Activated naive CD8-positive, alpha-beta T cell treated with anti-CD3 and anti-CD28 coated beads for 36 hours (primary cell): Measurements from ENCODE around the gene PRSS50. TPM values are rescaled to one million over a fixed set of nuclear protein-coding genes. Genes with fewer than 3 reads are reported as not detected.
"Not testable (repeated sequence)": the region's sequence is repeated elsewhere in the genome, so short reads cannot be mapped to it uniquely, and the experiment has no call there.

Source experiments
- DNase-seq: peaks from one replicate; pipeline ENCODE4 v3.0.0; 2021
- H3K27ac Mint-ChIP-seq: one replicate; pipeline ENCODE4 v1.8.0; 2022; ENCODE audit warnings: mild to moderate bottlenecking, moderate library complexity, mixed read lengths
- H3K27me3 Mint-ChIP-seq: one replicate; pipeline ENCODE4 v1.8.0; 2022; ENCODE audit warnings: mild to moderate bottlenecking, mixed read lengths
- H3K36me3 Mint-ChIP-seq: one replicate; pipeline ENCODE4 v1.8.0; 2021; ENCODE audit warnings: mild to moderate bottlenecking, mixed read lengths
- H3K4me1 Mint-ChIP-seq: one replicate; pipeline ENCODE4 v1.8.0; 2021; ENCODE audit warnings: mixed read lengths
- H3K4me3 Mint-ChIP-seq: one replicate; pipeline ENCODE4 v1.8.0; 2022; ENCODE audit warnings: mild to moderate bottlenecking, moderate library complexity, mixed read lengths
- H3K9me3 Mint-ChIP-seq: one replicate; pipeline ENCODE4 v1.8.0; 2022; ENCODE audit warnings: mixed read lengths
- total RNA-seq, 2 experiments: library from RNA; stranded (reverse); gene quantifications; one replicate each; pipeline ENCODE4 v1.2.3, GENCODE V29; 2021

PRSS50 gene, protein sequence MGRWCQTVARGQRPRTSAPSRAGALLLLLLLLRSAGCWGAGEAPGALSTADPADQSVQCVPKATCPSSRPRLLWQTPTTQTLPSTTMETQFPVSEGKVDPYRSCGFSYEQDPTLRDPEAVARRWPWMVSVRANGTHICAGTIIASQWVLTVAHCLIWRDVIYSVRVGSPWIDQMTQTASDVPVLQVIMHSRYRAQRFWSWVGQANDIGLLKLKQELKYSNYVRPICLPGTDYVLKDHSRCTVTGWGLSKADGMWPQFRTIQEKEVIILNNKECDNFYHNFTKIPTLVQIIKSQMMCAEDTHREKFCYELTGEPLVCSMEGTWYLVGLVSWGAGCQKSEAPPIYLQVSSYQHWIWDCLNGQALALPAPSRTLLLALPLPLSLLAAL
- total RNA-seq = not detected

DNA sequence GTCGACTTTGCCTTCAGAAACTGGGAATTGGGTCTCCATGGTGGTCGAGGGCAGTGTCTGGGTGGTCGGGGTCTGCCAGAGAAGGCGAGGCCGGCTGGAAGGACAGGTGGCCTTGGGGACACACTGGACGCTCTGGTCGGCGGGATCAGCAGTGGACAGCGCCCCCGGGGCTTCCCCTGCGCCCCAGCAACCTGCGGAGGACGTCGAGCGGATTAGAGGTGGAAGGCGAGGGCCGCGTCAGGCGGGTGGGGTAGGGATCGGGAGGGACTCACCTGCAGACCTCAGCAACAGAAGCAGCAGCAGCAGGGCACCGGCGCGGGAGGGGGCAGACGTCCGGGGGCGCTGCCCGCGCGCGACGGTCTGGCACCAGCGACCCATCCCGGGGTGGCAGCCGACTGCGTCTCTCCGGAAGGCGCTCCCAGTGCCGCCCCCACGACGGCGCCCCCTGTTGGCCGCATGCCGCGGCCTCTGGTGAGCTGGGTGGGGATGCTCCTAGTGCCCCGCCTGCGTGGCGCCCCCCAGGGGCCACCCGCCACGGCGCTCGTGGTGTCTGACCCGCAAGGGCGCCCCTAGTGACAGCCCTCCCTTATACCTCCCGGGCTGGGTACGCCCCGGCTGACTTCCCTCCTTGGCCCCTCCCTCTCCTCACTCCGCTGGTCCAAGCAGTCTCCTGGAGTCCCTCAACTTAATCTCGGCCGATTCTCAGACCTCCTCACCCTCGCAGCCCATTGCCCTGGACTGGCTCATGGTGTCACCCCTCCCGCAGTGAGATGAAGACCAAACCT lies at the start of gene PRSS50:
PRSS50 (minus strand) TSS at position 423 of the 785 bp plus-strand sequence; CDS start at position 378, 45 bp downstream.
- Mint-ChIP-seq H3K9me3 (no peaks in the 10 kb centered on the region), H3K4me3 (no peak within 1 kb of the TSS), H3K27me3 (peaks cover 12% of the 10 kb centered on the region), H3K4me1 (peaks cover 2% of the 10 kb centered on the region), H3K36me3 (no peaks in the 10 kb centered on the region), H3K27ac (no peak within 1 kb of the TSS)
- DNase-seq = peak; percentile 66

DNA sequence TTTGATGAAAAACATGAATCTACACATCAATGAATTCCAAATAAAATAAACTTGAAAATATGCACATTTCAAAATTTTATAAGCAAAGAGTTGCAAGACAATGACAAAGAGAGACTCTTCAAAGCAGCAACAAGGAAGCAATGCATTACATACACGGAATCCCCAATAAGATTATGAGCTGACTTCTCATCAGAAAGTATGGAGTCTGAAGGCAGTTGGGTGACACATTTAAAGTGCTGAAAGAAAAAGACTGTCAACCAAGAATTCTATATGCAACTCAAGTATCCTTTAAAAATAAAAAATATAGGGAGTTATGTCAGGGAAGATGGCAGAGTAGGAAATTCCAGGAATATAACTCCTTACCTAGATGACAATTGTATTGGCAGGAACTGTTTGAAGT lies 46.5 kb upstream of the PRSS50 start:
- Mint-ChIP-seq H3K4me3 (no peak overlapping the region), H3K27ac (no peak overlapping the region), H3K4me1 (no peaks in the 10 kb centered on the region), H3K27me3 (no peaks in the 10 kb centered on the region), H3K9me3 (peaks cover 34% of the 10 kb centered on the region), H3K36me3 (peaks cover 5% of the 10 kb centered on the region)
- no peak for DNase-seq

DNA sequence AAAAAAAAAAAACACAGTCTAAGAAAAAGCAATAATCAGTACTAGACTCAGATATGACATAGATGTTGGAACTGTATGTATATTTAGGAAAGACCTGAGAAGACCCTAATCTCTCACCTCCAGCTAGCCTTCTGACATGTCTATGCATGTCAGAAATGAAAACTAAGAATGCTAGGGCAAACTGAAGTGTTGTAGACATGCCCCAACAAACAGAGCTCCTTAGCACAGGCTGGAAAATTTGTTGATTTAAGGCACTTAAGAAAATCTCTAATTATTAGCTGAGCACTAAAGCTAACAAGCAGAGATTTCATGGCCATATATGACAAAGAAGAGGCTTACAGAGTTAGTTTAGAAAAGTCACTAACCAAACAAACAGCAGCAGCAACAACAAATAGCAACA lies 45.5 kb upstream of the PRSS50 start:
- Mint-ChIP-seq H3K27ac (no peak overlapping the region), H3K27me3 (no peaks in the 10 kb centered on the region), H3K4me1 (no peaks in the 10 kb centered on the region), H3K9me3 (peaks cover 34% of the 10 kb centered on the region), H3K4me3 (no peak overlapping the region), H3K36me3 (peaks cover 5% of the 10 kb centered on the region)
- DNase-seq = no peak

DNA sequence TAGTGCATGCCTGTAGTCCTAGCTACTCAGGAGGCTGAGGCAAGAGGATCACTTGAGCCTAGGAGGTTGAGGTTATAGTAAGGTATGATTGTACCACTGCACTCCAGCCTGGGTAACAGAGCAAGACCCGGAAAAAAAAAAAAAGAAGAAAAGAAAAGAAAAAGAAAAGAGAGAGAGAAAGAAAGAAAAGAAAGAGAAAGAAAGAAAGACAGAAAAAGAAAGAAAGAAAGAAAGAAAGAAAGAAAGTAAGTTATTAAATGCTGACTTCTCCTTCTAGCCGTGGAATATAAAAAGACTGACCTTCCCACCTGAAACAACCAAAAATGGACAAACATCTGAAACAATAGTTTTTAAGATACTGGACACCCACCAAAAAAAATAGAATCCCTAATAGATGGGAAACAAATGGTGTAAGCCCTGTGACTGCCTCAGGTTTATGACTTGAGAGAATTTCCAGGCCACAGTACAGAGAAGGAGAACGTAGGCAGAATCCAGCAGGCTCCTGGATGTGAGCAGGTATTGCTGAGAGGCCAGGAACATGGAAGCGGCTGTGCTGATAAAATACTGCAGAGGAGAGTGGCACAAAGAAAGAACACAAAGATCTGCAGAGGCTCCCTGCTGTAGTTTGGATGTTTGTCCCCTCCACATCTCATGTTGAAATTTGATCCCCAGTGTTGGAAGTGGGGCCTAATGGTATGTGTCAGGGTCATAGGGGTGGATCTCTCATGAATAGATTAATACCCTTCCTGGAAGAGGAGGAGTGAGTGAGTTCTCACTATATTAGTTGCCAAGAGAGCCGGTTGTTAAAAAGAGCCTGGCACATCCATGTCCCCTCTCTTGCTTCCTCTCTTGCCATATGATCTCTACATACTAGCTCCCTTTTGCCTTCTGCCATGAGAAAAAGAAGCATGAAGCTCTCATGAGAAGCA lies 41.8 kb upstream of the PRSS50 start:
- no peak for DNase-seq
- no peaks in the 10 kb centered on the region for H3K27me3 Mint-ChIP-seq
- peaks cover 1% of the 10 kb centered on the region for H3K36me3 Mint-ChIP-seq
- no peak overlapping the region for H3K27ac Mint-ChIP-seq
- H3K4me1 Mint-ChIP-seq = no peaks in the 10 kb centered on the region
- H3K4me3 Mint-ChIP-seq = no peak overlapping the region
- H3K9me3 Mint-ChIP-seq = peaks cover 16% of the 10 kb centered on the region

DNA sequence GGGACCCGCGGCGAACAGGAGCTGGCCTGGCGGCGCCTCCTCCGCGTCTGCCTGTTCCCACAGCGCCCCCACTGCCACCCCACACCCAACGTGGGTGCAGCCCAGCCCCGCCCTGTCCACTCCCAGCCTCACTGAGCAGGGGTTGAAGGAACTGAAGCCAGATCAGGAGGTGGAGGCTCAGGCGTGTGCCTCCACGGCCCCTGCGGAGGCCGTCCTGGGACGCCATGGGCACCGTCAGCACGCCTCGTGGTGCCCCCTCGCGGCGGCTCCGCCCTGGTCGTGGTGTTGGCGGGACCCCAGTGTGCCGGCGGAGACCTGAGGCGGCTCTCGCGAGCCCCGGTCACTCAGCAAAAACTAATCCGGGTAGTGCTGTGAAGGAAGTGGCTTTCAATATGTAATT lies 39.0 kb upstream of the PRSS50 start:
- Mint-ChIP-seq H3K36me3 (no peaks in the 10 kb centered on the region), H3K9me3 (no peaks in the 10 kb centered on the region), H3K4me3 (no peak overlapping the region), H3K27me3 (no peaks in the 10 kb centered on the region), H3K27ac (no peak overlapping the region), H3K4me1 (peaks cover 8% of the 10 kb centered on the region)
- DNase-seq = no peak

DNA sequence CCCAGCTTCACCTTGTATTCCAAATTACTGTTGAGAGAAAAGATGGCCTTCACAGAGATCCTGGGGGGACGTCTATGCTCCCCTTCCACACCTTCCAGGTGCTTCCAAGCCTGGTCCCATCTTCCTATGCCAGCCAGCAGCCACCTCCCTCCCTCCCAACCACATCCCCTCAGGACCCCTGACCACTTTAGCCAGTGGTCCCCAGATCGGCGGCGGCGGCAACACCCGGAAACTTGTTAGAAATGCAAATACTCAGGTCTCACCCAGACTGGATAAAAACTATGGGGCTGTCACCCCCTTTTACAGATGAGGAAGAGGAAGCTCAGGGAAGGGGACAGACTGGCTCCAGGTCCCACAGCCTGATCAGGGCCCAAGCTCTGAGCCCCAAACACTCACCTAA lies 38.0 kb upstream of the PRSS50 start:
- Mint-ChIP-seq H3K9me3 (no peaks in the 10 kb centered on the region), H3K27ac (no peak overlapping the region), H3K36me3 (no peaks in the 10 kb centered on the region), H3K4me3 (no peak overlapping the region), H3K4me1 (peaks cover 8% of the 10 kb centered on the region), H3K27me3 (no peaks in the 10 kb centered on the region)
- DNase-seq = no peak

DNA sequence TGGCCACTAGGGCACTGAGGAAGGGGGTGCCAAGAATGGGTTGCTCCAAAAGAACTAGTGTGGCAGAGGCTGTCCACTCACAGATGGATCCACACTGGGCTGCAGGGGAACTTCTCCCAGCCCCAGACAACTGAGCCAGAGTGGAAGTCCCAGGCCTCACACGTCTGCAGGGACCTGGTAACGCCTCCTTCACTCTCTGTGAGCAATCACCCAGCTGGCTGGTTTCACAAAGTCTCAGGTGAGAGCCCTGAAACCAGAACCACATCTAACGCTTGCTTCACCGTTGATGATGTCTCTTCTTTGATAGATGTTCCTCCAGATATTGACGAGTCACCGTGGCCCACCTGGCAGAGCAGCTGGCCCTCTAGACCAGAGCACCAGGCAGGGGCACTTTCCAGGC lies 35.5 kb upstream of the PRSS50 start:
- H3K36me3 Mint-ChIP-seq, H3K27me3 Mint-ChIP-seq, H3K4me1 Mint-ChIP-seq, H3K27ac Mint-ChIP-seq, H3K4me3 Mint-ChIP-seq, H3K9me3 Mint-ChIP-seq: not testable (repeated sequence)
- peak; percentile 24 for DNase-seq

DNA sequence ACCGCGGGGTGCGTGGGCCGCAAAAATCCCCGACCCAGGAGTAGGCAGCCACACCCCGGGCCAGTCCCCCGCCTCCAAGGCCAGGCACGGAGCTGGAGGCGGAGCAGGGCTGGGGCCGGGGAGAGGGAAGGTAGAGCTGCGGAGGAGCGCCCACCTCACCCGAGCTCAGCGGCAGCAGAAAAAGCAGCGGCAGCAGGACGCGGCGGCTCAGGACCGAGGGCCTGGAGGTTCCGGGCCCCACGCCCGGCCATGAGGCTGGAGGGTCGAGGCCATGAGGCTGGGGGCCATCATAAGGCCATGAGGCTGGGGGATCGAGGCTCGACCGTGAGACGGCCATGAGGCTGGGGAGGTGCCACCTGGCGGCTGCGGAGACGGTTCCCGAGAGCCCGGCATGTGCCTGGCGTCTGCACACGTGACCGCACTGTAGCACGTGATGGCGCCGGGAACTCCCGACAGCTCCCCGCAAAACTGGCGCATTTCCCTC lies 32.9 kb upstream of the PRSS50 start:
- Mint-ChIP-seq H3K27ac (no peak overlapping the region), H3K4me3 (no peak overlapping the region), H3K9me3 (no peaks in the 10 kb centered on the region), H3K27me3 (no peaks in the 10 kb centered on the region), H3K4me1 (peaks cover 8% of the 10 kb centered on the region), H3K36me3 (no peaks in the 10 kb centered on the region)
- DNase-seq = no peak

DNA sequence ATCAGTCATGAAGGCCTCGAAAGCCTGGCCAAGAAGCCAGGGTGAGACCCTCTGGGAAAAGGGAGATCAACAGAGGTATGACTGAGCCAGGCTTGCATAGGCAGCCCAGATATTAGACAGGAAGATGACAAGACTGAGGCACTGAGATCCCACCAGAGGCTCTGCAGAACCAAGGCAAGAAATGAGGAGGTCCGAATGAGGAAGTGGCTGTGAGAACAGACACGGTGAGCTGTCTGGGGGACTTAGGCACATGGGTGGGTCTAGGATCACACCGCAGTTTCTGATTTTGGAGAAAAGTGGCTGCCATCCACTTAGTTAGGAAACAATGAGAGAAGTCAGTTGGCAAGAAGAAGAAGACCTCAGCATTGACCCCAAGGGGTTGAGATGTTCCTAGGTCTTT lies 31.5 kb upstream of the PRSS50 start:
- H3K4me3 Mint-ChIP-seq = no peak overlapping the region
- H3K9me3 Mint-ChIP-seq = no peaks in the 10 kb centered on the region
- no peak for DNase-seq
- H3K36me3 Mint-ChIP-seq = no peaks in the 10 kb centered on the region
- no peaks in the 10 kb centered on the region for H3K27me3 Mint-ChIP-seq
- H3K27ac Mint-ChIP-seq = no peak overlapping the region
- H3K4me1 Mint-ChIP-seq = peaks cover 8% of the 10 kb centered on the region

DNA sequence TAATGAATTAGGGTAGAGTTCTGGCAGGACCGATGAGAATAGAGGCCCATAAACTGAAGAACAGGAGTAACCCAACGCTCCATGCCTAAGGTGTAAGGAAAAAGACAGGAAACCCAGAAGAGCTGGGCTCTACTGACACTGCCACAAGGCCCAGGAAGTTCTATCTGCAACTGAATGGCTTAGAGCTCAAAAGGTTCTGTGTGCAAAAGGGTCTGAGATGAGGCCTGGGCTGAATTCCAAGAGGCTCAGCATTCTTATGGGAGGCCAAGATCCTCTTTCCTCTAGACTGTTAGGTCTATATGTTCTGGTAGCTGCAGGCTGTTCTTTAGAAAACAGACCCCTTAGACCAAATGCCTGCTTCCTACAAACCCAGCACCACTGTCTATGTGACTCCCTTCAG lies 30.5 kb upstream of the PRSS50 start:
- H3K4me1 Mint-ChIP-seq = peaks cover 5% of the 10 kb centered on the region
- DNase-seq = no peak
- H3K36me3 Mint-ChIP-seq = no peaks in the 10 kb centered on the region
- H3K27me3 Mint-ChIP-seq = no peaks in the 10 kb centered on the region
- H3K27ac Mint-ChIP-seq = no peak overlapping the region
- H3K4me3 Mint-ChIP-seq = no peak overlapping the region
- no peaks in the 10 kb centered on the region for H3K9me3 Mint-ChIP-seq

DNA sequence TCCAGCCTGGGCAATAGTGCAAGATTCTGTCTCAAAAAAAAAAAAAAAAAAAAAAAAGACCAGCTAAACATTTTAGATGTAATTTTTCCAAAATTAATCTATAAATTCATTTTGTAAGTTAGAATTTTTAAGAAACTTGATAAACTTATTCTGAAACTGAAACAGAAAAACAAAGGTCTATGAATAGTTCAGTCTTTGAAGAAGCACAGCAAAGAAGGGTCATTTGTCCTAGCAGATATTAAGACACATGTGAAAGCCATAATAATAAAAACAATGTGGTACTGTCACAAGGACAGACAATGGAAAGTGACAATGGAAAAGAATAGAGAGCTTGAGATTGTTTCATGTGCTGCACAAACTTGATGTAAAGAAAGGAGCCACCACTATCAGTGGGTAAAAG lies 29.0 kb upstream of the PRSS50 start:
- H3K27ac Mint-ChIP-seq = no peak overlapping the region
- DNase-seq = no peak
- no peaks in the 10 kb centered on the region for H3K4me1 Mint-ChIP-seq
- no peak overlapping the region for H3K4me3 Mint-ChIP-seq
- no peaks in the 10 kb centered on the region for H3K36me3 Mint-ChIP-seq
- H3K9me3 Mint-ChIP-seq = no peaks in the 10 kb centered on the region
- no peaks in the 10 kb centered on the region for H3K27me3 Mint-ChIP-seq

DNA sequence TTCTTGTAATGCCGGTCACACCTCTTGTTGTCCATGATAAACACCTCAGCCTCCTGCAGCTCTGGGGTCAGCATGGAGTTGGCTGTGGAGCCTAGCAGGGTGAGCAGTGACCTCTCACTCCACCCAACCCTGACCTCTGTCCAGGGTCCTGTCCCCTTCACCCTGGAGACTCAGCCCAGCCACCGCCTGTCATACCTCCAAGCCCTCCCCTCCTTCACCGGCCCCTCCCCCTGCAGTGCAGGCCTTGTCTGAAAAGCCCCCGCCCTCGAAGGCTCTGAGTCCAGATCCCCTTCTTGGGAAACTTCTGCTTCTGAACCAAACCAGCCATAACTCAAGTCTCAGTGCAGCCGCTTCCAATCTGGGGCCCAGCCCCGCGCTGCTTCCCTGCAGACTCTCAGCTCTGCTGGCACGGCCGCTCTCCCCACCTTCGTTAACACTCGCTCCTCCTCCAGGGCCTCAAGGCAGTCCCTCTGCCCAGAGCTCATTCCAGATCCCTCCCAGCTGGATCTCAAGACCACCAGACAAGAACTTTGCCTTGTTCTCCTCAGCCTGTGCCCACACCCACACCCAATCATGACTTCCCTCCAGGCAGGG lies 25.4 kb upstream of the PRSS50 start:
- no peaks in the 10 kb centered on the region for H3K4me1 Mint-ChIP-seq
- H3K36me3 Mint-ChIP-seq = no peaks in the 10 kb centered on the region
- no peaks in the 10 kb centered on the region for H3K9me3 Mint-ChIP-seq
- no peaks in the 10 kb centered on the region for H3K27me3 Mint-ChIP-seq
- H3K27ac Mint-ChIP-seq = no peak overlapping the region
- no peak for DNase-seq
- no peak overlapping the region for H3K4me3 Mint-ChIP-seq

DNA sequence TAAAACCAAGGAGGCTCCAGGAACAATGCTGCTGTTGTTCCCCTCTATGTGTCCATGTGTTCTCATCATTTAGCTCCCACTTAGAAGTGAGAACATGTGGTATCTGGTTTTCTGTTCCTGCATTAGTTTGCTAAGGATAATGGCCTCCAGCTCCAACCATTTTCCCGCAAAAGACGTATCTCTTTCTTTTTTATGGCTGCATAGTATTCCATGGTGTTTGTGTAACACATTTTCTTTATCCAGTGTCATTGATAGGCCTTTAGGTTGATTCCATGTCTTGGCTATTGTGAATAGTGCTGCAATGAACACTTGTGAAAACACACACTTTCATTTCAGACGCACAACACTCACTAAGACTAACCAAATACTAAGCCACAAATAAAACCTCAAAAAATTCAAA lies 21.9 kb upstream of the PRSS50 start:
- not testable (repeated sequence) for H3K9me3 Mint-ChIP-seq, H3K36me3 Mint-ChIP-seq, H3K27ac Mint-ChIP-seq, H3K4me1 Mint-ChIP-seq, DNase-seq, H3K4me3 Mint-ChIP-seq
- H3K27me3 Mint-ChIP-seq = peaks cover 10% of the 10 kb centered on the region

DNA sequence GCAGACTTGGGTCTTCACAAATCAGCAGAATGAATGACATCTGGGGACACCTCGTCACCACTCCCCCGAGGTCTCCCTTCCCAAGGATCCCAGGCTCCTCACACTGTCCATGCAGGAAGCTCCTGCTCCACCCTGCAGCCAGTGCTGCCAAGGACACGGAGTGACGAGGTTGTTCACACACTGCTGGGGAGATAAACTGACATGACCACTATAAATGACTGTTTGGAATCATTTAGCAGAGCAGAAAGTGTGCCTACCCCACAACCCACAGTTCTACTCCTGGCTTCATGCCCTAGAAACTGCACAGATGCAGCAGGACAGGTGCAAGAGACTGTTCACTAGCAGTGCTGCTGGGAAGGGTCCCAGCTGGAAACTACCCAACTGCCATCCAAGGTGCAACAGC lies 19.7 kb upstream of the PRSS50 start:
- no peaks in the 10 kb centered on the region for H3K4me1 Mint-ChIP-seq
- no peak overlapping the region for H3K4me3 Mint-ChIP-seq
- no peaks in the 10 kb centered on the region for H3K36me3 Mint-ChIP-seq

More for the DNA sequence above, 19.7 kb upstream of the PRSS50 start:
- no peak for DNase-seq
- H3K27ac Mint-ChIP-seq = no peak overlapping the region
- H3K9me3 Mint-ChIP-seq = no peaks in the 10 kb centered on the region
- peaks cover 10% of the 10 kb centered on the region for H3K27me3 Mint-ChIP-seq
